ENCODE data around the gene CHST8.

Gene CHST8

DNA sequence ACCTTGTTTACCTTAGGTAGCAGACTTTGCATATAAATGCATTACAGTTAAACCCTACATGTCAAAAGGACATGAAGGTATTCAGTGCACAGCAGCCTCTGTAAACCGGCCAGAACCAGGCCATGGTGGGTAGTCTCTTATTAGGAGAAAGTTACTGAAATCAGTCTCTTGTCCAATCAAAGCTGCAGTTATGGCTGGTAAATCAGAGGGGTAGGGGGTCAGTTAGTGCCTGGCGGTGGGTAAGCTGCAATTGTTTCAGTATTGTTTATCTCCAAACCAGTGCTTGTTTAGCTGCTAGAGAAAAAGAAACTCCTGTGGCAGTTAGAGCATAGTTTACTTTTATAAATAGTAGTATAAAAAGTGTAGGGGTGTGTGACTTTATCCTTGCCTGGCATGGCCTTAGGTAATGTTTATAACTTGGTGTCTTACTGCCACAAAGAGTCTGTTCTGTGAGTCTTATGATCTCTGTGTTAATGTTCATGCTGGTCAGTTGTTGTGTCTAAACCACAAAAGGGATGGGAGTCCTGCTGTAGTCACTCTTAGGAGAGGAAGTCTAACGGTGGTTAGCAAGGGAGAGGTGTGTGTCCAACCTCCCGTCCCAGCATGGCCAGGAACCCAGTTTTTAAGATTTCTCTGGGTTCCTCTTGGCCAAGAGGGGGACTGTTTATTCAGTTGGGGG lies 28.0 kb downstream of the CHST8 start:
- no peak overlapping the region for H3K27ac ChIP-seq (ENCODE audit: low read depth, low read length)
- no peaks in the 10 kb centered on the region for H3K36me3 ChIP-seq (ENCODE audit: control insufficient read depth, low read length)
- no peaks in the 10 kb centered on the region for H4K20me1 ChIP-seq (ENCODE audit: control insufficient read depth, insufficient read depth, low read depth, low read length)
- no peaks in the 10 kb centered on the region for H3K9me2 ChIP-seq (replicated peaks; ENCODE audit: control insufficient read depth, low read length)
- H3K27me3 ChIP-seq (ENCODE audit: control insufficient read depth, low read length) = no peaks in the 10 kb centered on the region
- H3K4me1 ChIP-seq (ENCODE audit: control insufficient read depth, low read length) = no peaks in the 10 kb centered on the region
- TF ChIP-seq, protein P1, sequence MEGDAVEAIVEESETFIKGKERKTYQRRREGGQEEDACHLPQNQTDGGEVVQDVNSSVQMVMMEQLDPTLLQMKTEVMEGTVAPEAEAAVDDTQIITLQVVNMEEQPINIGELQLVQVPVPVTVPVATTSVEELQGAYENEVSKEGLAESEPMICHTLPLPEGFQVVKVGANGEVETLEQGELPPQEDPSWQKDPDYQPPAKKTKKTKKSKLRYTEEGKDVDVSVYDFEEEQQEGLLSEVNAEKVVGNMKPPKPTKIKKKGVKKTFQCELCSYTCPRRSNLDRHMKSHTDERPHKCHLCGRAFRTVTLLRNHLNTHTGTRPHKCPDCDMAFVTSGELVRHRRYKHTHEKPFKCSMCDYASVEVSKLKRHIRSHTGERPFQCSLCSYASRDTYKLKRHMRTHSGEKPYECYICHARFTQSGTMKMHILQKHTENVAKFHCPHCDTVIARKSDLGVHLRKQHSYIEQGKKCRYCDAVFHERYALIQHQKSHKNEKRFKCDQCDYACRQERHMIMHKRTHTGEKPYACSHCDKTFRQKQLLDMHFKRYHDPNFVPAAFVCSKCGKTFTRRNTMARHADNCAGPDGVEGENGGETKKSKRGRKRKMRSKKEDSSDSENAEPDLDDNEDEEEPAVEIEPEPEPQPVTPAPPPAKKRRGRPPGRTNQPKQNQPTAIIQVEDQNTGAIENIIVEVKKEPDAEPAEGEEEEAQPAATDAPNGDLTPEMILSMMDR (IDR thresholded peaks at IDR 0.05; ENCODE audit: low read depth, low read length, poor library complexity, severe bottlenecking) = no peak
- TF ChIP-seq EZH2phosphoT487 (IDR thresholded peaks at IDR 0.05; ENCODE audit: borderline replicate concordance, low read length) = no peak
- H3F3A ChIP-seq (ENCODE audit: control insufficient read depth, insufficient read depth) = no peaks in the 10 kb centered on the region
- H3K9me3 ChIP-seq (ENCODE audit: control insufficient read depth, insufficient read depth, low read length) = no peaks in the 10 kb centered on the region
- H3K79me2 ChIP-seq (ENCODE audit: control insufficient read depth, low read length) = no peaks in the 10 kb centered on the region
- no peak overlapping the region for H3K4me3 ChIP-seq (ENCODE audit: low read length)
- no peak overlapping the region for H3K4me2 ChIP-seq (ENCODE audit: low read length)

GRCh38 chr19:33653684-33654083 lies 31.9 kb downstream of the CHST8 start:
- Histone ChIP-seq H3F3A (ENCODE audit: control insufficient read depth, insufficient read depth) (no peaks in the 10 kb centered on the region), H3K27ac (ENCODE audit: low read depth, low read length) (no peak overlapping the region), H3K4me2 (ENCODE audit: low read length) (no peak overlapping the region), H3K36me3 (ENCODE audit: control insufficient read depth, low read length) (no peaks in the 10 kb centered on the region), H3K9me2 (replicated peaks; ENCODE audit: control insufficient read depth, low read length) (no peaks in the 10 kb centered on the region), H3K9me3 (ENCODE audit: control insufficient read depth, insufficient read depth, low read length) (no peaks in the 10 kb centered on the region), H4K20me1 (ENCODE audit: control insufficient read depth, insufficient read depth, low read depth, low read length) (no peaks in the 10 kb centered on the region), H3K27me3 (ENCODE audit: control insufficient read depth, low read length) (no peaks in the 10 kb centered on the region), H3K4me1 (ENCODE audit: control insufficient read depth, low read length) (no peaks in the 10 kb centered on the region), H3K79me2 (ENCODE audit: control insufficient read depth, low read length) (no peaks in the 10 kb centered on the region), H3K4me3 (ENCODE audit: low read length) (no peak overlapping the region)
- TF ChIP-seq, protein P1 (IDR thresholded peaks at IDR 0.05; ENCODE audit: low read depth, low read length, poor library complexity, severe bottlenecking) = no peak
- TF ChIP-seq EZH2phosphoT487 (IDR thresholded peaks at IDR 0.05; ENCODE audit: borderline replicate concordance, low read length) = no peak

DNA sequence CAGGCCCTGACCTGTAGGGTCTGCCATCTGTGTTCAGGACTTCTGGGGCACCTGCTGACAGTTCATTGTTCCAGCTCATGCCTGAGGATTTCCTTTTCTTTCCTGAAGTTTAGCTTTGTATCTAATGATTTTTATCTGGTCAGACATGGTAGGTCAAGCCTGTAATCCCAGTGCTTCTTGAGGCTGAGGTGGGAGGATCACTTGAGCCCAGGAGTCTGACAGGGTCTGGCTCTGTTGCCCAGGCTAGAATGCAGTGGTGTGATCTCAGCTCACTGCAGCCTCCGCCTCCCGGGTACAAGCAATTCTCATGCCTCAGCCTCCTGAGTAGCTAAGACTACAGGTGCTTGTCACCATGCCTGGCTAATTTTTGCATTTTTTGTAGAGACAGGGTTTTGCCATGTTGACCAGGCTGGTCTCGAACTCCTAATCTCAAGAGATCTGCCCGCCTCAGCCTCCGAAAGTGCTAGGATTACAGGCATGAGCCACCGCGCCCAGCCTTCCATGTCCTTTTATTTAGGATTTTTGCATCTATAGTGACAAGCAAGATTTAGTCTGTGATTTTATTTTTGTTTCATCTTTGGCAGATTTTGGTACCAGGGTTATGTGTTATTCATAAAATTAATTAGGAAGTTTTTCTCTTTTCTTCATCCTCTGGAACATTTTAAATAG lies 33.2 kb downstream of the CHST8 start:
- TF ChIP-seq EZH2phosphoT487 (IDR thresholded peaks at IDR 0.05; ENCODE audit: borderline replicate concordance, low read length) = no peak
- TF ChIP-seq, protein P1 (IDR thresholded peaks at IDR 0.05; ENCODE audit: low read depth, low read length, poor library complexity, severe bottlenecking) = no peak
- no peaks in the 10 kb centered on the region for H3K9me2 ChIP-seq (replicated peaks; ENCODE audit: control insufficient read depth, low read length)
- no peak overlapping the region for H3K4me2 ChIP-seq (ENCODE audit: low read length)
- H3K79me2 ChIP-seq (ENCODE audit: control insufficient read depth, low read length) = no peaks in the 10 kb centered on the region
- no peaks in the 10 kb centered on the region for H3K36me3 ChIP-seq (ENCODE audit: control insufficient read depth, low read length)
- H3K9me3 ChIP-seq (ENCODE audit: control insufficient read depth, insufficient read depth, low read length) = no peaks in the 10 kb centered on the region
- no peaks in the 10 kb centered on the region for H3K27me3 ChIP-seq (ENCODE audit: control insufficient read depth, low read length)
- H3K4me3 ChIP-seq (ENCODE audit: low read length) = no peak overlapping the region
- H3F3A ChIP-seq (ENCODE audit: control insufficient read depth, insufficient read depth) = no peaks in the 10 kb centered on the region
- no peaks in the 10 kb centered on the region for H3K4me1 ChIP-seq (ENCODE audit: control insufficient read depth, low read length)
- H3K27ac ChIP-seq (ENCODE audit: low read depth, low read length) = no peak overlapping the region
- H4K20me1 ChIP-seq (ENCODE audit: control insufficient read depth, insufficient read depth, low read depth, low read length) = no peaks in the 10 kb centered on the region

Data from DOHH2 (cell line).